Body of pancreas (tissue), 4 donors: ENCODE results near the gene ASPM. TPM values are rescaled to one million over a fixed set of nuclear protein-coding genes. Genes with fewer than 3 reads are reported as not detected.

Experiments
- ATAC-seq: fragments of 150-250 bp; one replicate; pipeline ENCODE4 v1.9.1; 2016
- DNase-seq, 4 donors: peaks; one replicate each; pipeline ENCODE4 v3.0.0-alpha.2; 2019
- H3K27ac ChIP-seq, 4 donors: fragments of 200-600 bp; sonication (generic); 1 replicate in 3 of 4; 2 replicates in 1 of 4; pipeline versions ENCODE4 v1.5.1 to v1.6.1; 2016 to 2019; ENCODE audit warnings: mild to moderate bottlenecking in 1 of 4, mixed read lengths in 1 of 4, moderate library complexity in 1 of 4
- H3K27me3 ChIP-seq, 2 donors: fragments of 200-600 bp; sonication (generic); one replicate each; pipeline ENCODE4 v1.6.0; 2016; ENCODE audit warnings: mild to moderate bottlenecking in 1 of 2
- H3K36me3 ChIP-seq, 2 donors: fragments of 200-600 bp; sonication (generic); replicated peaks in 1 of 2; 2 replicates each; pipeline ENCODE4 v1.5.1; 2016; ENCODE audit warnings: low read depth in 2 of 2; ENCODE audit not compliant: insufficient read depth in 1 of 2
- H3K4me1 ChIP-seq: fragments of 200-600 bp; sonication (generic); one replicate; pipeline ENCODE4 v1.6.0; 2016
- H3K4me3 ChIP-seq, 2 donors: fragments of 200-600 bp; sonication (generic); 1 replicate in 1 of 2; 2 replicates in 1 of 2; pipeline ENCODE4 v1.5.1; 2016 to 2019
- H3K9me3 ChIP-seq, 3 donors: fragments of 200-600 bp; sonication (generic); 1 replicate in 2 of 3; 2 replicates in 1 of 3; pipeline ENCODE4 v1.5.1; 2016
- CTCF ChIP-seq, 7 experiments: fragments of 450-650 bp in 4 of 7; fragments of 200-600 bp in 3 of 7; sonication (generic) in 3 of 7; IDR thresholded peaks; one replicate each; pipeline ENCODE4 v1.5.1; 2016 to 2019; ENCODE audit warnings: antibody characterized with exemption in 7 of 7
- POLR2A ChIP-seq, 3 donors: fragments of 450-650 bp; IDR thresholded peaks; one replicate each; pipeline ENCODE4 v1.6.1; 2016; ENCODE audit warnings: antibody characterized with exemption in 3 of 3, mild to moderate bottlenecking in 2 of 3
- WGBS, 2 donors: methylation state at CpG; one replicate each; pipeline ENCODE4 v1.1.5; 2017; 5-methylcytosine and 5-hydroxymethylcytosine counted together
- intact Hi-C: fragments of 100-400 bp; cut with DNase I; formaldehyde crosslinking; loops from one replicate; pipeline ENCODE4 v1.15.1; 2023
- total RNA-seq, 2 donors: library from RNA; depleted of rRNA; stranded (reverse); fragments of >200 nt; gene quantifications; one replicate each; pipeline ENCODE4 v1.1.0, GENCODE V29; 2016

ASPM gene
- total RNA-seq, 2 donors from 2014 or later: under 0.01 to 0.66 TPM

- Histone ChIP-seq H3K4me1 (peaks cover 3% of the 10 kb centered on the region), H3K4me3 (no peak overlapping the region), H3K9me3 (no peaks in the 10 kb centered on the region), H3K27me3 (no peaks in the 10 kb centered on the region), H3K27ac (no peak overlapping the region), H3K36me3 (no peaks in the 10 kb centered on the region)
- DNase-seq (no peak), ATAC-seq (no peak)
- TF ChIP-seq POLR2A (IDR thresholded peaks at IDR 0.05): no peak
- TF ChIP-seq CTCF (IDR thresholded peaks at IDR 0.05): no peak
- intact Hi-C loops: no loop called here
- WGBS, 2 donors: 82 to 83% methylated on average over 2 of the region's 2 CpGs
Measured at GRCh38 chr1:197149340-197149739, 2.9 kb upstream of the ASPM start.

- no peak for ATAC-seq
- 21 to 23% methylated on average over 11 of the region's 11 CpGs for WGBS, 2 donors
Measured at GRCh38 chr1:197145446-197146024, 934 bp downstream of the ASPM start.

GRCh38 chr1:197144570-197145325 lies 1.7 kb downstream of the ASPM start:
- DNase-seq (no peak), ATAC-seq (no peak)
- intact Hi-C loops: no loop called here
- TF ChIP-seq POLR2A (IDR thresholded peaks at IDR 0.05) (no peak), CTCF (IDR thresholded peaks at IDR 0.05) (no peak)
- Histone ChIP-seq H3K27me3 (no peaks in the 10 kb centered on the region), H3K4me1 (peaks cover 3% of the 10 kb centered on the region), H3K9me3 (no peaks in the 10 kb centered on the region), H3K36me3 (no peaks in the 10 kb centered on the region), H3K4me3 (no peak overlapping the region), H3K27ac (no peak overlapping the region)
- WGBS, 2 donors: 69 to 71% methylated on average over 5 of the region's 5 CpGs

More at GRCh38 chr1:197145446-197146024, 934 bp downstream of the ASPM start:
- Histone ChIP-seq H3K9me3 (no peaks in the 10 kb centered on the region), H3K27me3 (no peaks in the 10 kb centered on the region), H3K27ac (no peak overlapping the region), H3K4me1 (peaks cover 3% of the 10 kb centered on the region), H3K36me3 (no peaks in the 10 kb centered on the region), H3K4me3 (no peak overlapping the region)
- intact Hi-C loops: no loop called here
- DNase-seq: no peak
- TF ChIP-seq POLR2A (IDR thresholded peaks at IDR 0.05) (no peak), CTCF (IDR thresholded peaks at IDR 0.05) (no peak)

- no peak for DNase-seq
- Histone ChIP-seq H3K4me1 (peaks cover 3% of the 10 kb centered on the region), H3K27ac (no peak overlapping the region), H3K36me3 (no peaks in the 10 kb centered on the region), H3K4me3 (no peak overlapping the region), H3K27me3 (no peaks in the 10 kb centered on the region), H3K9me3 (no peaks in the 10 kb centered on the region)
- WGBS, 2 donors: 70 to 74% methylated on average over 5 of the region's 5 CpGs
- ATAC-seq: no peak
- intact Hi-C loops: no loop called here
- no peak for TF ChIP-seq CTCF (IDR thresholded peaks at IDR 0.05)
- TF ChIP-seq POLR2A (IDR thresholded peaks at IDR 0.05): no peak
Measured at GRCh38 chr1:197143276-197143675, 3.2 kb downstream of the ASPM start.
